Lung (tissue), 12 donors: ENCODE measurements around the gene RFX4. TPM values are rescaled to one million over a fixed set of nuclear protein-coding genes. Genes with fewer than 3 reads are reported as not detected.

Source experiments
- ATAC-seq: fragments of 200-7000 bp; cut with Tn5 transposase; one replicate; pipeline ENCODE4 v1.9.1; 2020; ENCODE audit warnings: moderate number of reproducible peaks; ENCODE audit not compliant: insufficient read depth, low FRiP score
- DNase-seq, 3 donors: peaks; one replicate each; pipeline ENCODE4 v3.0.0-alpha.2; 2013 to 2017
- H3K27ac ChIP-seq, 2 donors: one replicate each; pipeline ENCODE4 v1.5.1; 2013; ENCODE audit warnings: mild to moderate bottlenecking in 2 of 2, moderate library complexity in 2 of 2, control low read depth in 1 of 2, inconsistent platforms in 1 of 2, low read depth in 1 of 2, low read length in 1 of 2
- H3K27me3 ChIP-seq, 3 donors: one replicate each; pipeline ENCODE4 v1.5.1; 2013; ENCODE audit warnings: low read length in 2 of 3; ENCODE audit not compliant: control insufficient read depth in 3 of 3, insufficient read depth in 3 of 3
- H3K36me3 ChIP-seq, 4 donors: one replicate each; pipeline ENCODE4 v1.5.1; 2013; ENCODE audit warnings: low read length in 4 of 4, mild to moderate bottlenecking in 1 of 4, moderate library complexity in 1 of 4; ENCODE audit not compliant: control insufficient read depth in 4 of 4, insufficient read depth in 4 of 4
- H3K4me1 ChIP-seq, 5 donors: one replicate each; pipeline ENCODE4 v1.5.1; 2013; ENCODE audit warnings: low read length in 5 of 5, mild to moderate bottlenecking in 2 of 5, moderate library complexity in 1 of 5; ENCODE audit not compliant: control insufficient read depth in 5 of 5, insufficient read depth in 5 of 5
- H3K4me3 ChIP-seq: one replicate; pipeline ENCODE4 v1.5.1; 2013; ENCODE audit warnings: mild to moderate bottlenecking, control low read depth, moderate library complexity
- H3K9ac ChIP-seq, 2 donors: one replicate each; pipeline ENCODE4 v1.5.1; 2013; ENCODE audit warnings: low read length in 2 of 2, control low read depth in 1 of 2; ENCODE audit not compliant: insufficient read depth in 1 of 2
- H3K9me3 ChIP-seq, 4 donors: one replicate each; pipeline ENCODE4 v1.5.1; 2013; ENCODE audit warnings: low read length in 3 of 4, mild to moderate bottlenecking in 1 of 4, moderate library complexity in 1 of 4; ENCODE audit not compliant: control insufficient read depth in 4 of 4, insufficient read depth in 3 of 4
- CTCF ChIP-seq: IDR thresholded peaks from 2 replicates; pipeline ENCODE4 v1.5.1; 2012; ENCODE audit warnings: mild to moderate bottlenecking; ENCODE audit errors: control extremely low read depth, extremely low read depth
- WGBS, 2 donors: extraction: QIAGEN DNeasy Blood & Tissue Kit; methylation state at CpG; one replicate each; pipeline ENCODE4 v1.1.7; 2013; 5-methylcytosine and 5-hydroxymethylcytosine counted together
- polyA plus RNA-seq, 2 donors: library from polyadenylated mRNA; stranded (reverse); fragments of 200-250 nt; gene quantifications; one replicate each; pipeline ENCODE4 v1.2.1, GENCODE V29; 2013
- total RNA-seq, 2 donors: library from RNA; depleted of rRNA in 1 of 2; stranded (reverse); fragments of >200 nt in 1 of 2; gene quantifications; one replicate each; pipeline ENCODE4 v1.2.1, GENCODE V29; 2014 to 2021
- donor health status: control.
- donor health status: control.
- donor health status: Bipolar disorder and iron deficiency.
- donor health status: healthy.
- donor health status: DM: yes; HTN: yes; CAD: no.

The RFX4 gene
- total and polyA plus RNA-seq, 4 donors, result not detected

GRCh38 chr12:106766393-106766826 lies 183.6 kb downstream of the RFX4 start:
- ATAC-seq (peak; percentile 13), DNase-seq (peak; percentile 25 to 55 (median 46))
- no peak overlapping the region for H3K9ac ChIP-seq
- H3K36me3 ChIP-seq, result no peaks in the 10 kb centered on the region
- 50 to 67% methylated on average over 8 of the region's 8 CpGs for WGBS, 2 donors
- H3K9me3 ChIP-seq, result peaks cover 0 to 4% (median 0%) of the 10 kb centered on the region in 4 donors
- H3K27me3 ChIP-seq, result no peaks in the 10 kb centered on the region
- peaks cover 0 to 6% (median 0%) of the 10 kb centered on the region in 5 donors for H3K4me1 ChIP-seq
- TF ChIP-seq CTCF, result no peak
- H3K27ac ChIP-seq, result no peak overlapping the region
- H3K4me3 ChIP-seq, result no peak overlapping the region

- H3K4me1 ChIP-seq, result peaks cover 0 to 6% (median 0%) of the 10 kb centered on the region in 5 donors
- H3K9ac ChIP-seq, result no peak overlapping the region
- WGBS, 2 donors, result 78 to 81% methylated on average over 2 of the region's 2 CpGs
- no peaks in the 10 kb centered on the region for H3K27me3 ChIP-seq
- no peak for TF ChIP-seq CTCF
- peaks cover 0 to 4% (median 0%) of the 10 kb centered on the region in 4 donors for H3K9me3 ChIP-seq
- no peak for ATAC-seq
- no peaks in the 10 kb centered on the region for H3K36me3 ChIP-seq
- H3K4me3 ChIP-seq, result no peak overlapping the region
- no peak overlapping the region for H3K27ac ChIP-seq
- DNase-seq, result no peak
Observed at GRCh38 chr12:106767206-106767605, 184.4 kb downstream of the RFX4 start.

GRCh38 chr12:106767954-106768822 lies 185.4 kb downstream of the RFX4 start:
- H3K36me3 ChIP-seq, result no peaks in the 10 kb centered on the region
- no peak overlapping the region for H3K27ac ChIP-seq
- DNase-seq (no peak), ATAC-seq (no peak)
- peaks cover 0 to 6% (median 0%) of the 10 kb centered on the region in 5 donors for H3K4me1 ChIP-seq
- 60 to 64% methylated on average over 9 of the region's 9 CpGs for WGBS, 2 donors
- H3K4me3 ChIP-seq, result no peak overlapping the region
- TF ChIP-seq CTCF, result no peak
- H3K27me3 ChIP-seq, result no peaks in the 10 kb centered on the region
- H3K9me3 ChIP-seq, result peaks cover 0 to 4% (median 0%) of the 10 kb centered on the region in 4 donors
- no peak overlapping the region for H3K9ac ChIP-seq
